GM21447 (cell line): Measurements from ENCODE around the gene KIF16B.
"Not testable (repeated sequence)": the region's sequence is repeated elsewhere in the genome, so short reads cannot be mapped to it uniquely, and the experiment has no call there.

Source experiments
- ATAC-seq: cut with Tn5 transposase; IDR thresholded peaks from one replicate; pipeline ENCODE4 v1.9.1; 2021; ENCODE audit not compliant: unreplicated experiment

Gene KIF16B

DNA sequence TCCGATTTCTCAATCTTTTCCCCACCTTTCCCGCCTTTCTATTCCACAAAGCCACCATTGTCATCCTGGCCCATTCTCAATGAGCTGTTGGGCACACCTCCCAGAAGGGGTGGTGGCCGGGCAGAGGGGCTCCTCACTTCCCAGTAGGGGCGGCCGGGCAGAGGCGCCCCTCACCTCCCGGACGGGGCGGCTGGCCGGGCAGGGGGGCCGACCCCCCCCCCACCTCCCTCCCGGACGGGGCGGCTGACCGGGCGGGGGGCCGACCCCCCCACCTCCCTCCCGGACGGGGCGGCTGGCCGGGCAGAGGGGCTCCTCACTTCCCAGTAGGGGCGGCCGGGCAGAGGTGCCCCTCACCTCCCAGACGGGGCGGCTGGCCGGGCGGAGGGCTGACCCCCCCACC lies 346.3 kb downstream of the KIF16B start:
- not testable (repeated sequence) for ATAC-seq

DNA sequence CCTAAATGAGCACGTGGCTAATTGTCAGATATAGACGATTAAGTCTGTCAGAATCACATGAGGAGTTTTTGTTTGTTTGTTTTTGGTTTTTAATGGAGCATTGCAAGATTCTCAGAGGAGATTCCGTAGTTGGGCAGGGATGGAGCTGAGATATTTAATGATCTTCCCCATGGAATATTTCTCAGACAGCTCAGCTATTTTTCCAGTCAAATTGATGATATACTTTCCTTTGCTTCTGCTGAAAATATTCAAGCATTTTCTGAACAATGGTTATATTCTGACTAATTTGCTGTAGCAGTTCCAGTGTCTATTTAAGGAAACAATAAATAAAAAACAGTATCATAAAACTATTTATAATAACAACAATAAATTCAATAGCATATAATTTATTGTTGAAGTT lies 348.4 kb downstream of the KIF16B start:
- ATAC-seq: no peak

DNA sequence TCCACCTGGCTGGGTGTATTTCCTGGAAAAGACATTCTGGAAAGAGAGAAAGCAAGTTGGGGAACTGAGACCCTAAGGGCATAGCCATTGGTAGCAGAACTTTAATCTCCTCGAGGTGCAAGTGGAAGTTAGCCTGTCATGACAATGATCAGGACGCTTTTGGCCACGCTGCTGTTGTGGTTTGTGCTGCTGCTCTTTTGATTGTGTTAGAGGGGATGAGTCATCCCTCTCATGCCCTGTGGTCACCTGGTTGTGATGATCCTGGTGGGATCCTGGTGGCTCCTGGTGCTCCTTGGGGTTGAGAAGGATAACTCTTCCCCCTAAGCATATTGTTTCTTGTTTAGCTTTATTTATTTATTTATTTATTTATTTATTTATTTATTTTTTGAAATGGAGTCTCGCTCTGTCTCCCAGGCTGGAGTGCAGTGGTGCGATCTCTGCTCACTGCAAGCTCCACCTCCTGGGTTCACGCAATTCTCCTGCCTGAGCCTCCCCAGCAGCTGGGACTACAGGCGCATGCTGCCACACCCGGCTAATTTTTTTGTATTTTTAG lies 350.3 kb downstream of the KIF16B start:
- ATAC-seq: no peak
